GM18511 (cell line): ENCODE results near the gene CAMK4.
"Not testable (repeated sequence)": the region's sequence is repeated elsewhere in the genome, so short reads cannot be mapped to it uniquely, and the experiment has no call there.

Experiments used
- ATAC-seq: cut with Tn5 transposase; IDR thresholded peaks from one replicate; pipeline ENCODE4 v1.9.1; 2021; ENCODE audit warnings: mild to moderate bottlenecking, moderate library complexity; ENCODE audit not compliant: unreplicated experiment

Gene CAMK4

GRCh38 chr5:111255169-111255568, 31.0 kb downstream of the CAMK4 start:
- ATAC-seq, result peak; percentile 16

- no peak for ATAC-seq
Observed at GRCh38 chr5:111256128-111256527, 31.9 kb downstream of the CAMK4 start.

GRCh38 chr5:111257610-111258009, 33.4 kb downstream of the CAMK4 start:
- not testable (repeated sequence) for ATAC-seq

GRCh38 chr5:111259636-111260035, 35.5 kb downstream of the CAMK4 start:
- no peak for ATAC-seq

GRCh38 chr5:111261610-111262009, 37.4 kb downstream of the CAMK4 start:
- no peak for ATAC-seq

- no peak for ATAC-seq
Observed at GRCh38 chr5:111262153-111262552, 38.0 kb downstream of the CAMK4 start.

GRCh38 chr5:111262815-111263214, 38.6 kb downstream of the CAMK4 start:
- ATAC-seq, result no peak

- no peak for ATAC-seq
Observed at GRCh38 chr5:111266491-111266890, 42.3 kb downstream of the CAMK4 start.

GRCh38 chr5:111268300-111268699, 44.1 kb downstream of the CAMK4 start:
- ATAC-seq, result no peak

GRCh38 chr5:111271885-111272284, 47.7 kb downstream of the CAMK4 start:
- no peak for ATAC-seq

GRCh38 chr5:111277061-111277460, 52.9 kb downstream of the CAMK4 start:
- no peak for ATAC-seq

- ATAC-seq, result peak; percentile 94
Observed at GRCh38 chr5:111278858-111279504, 54.8 kb downstream of the CAMK4 start.

- peak; percentile 49 for ATAC-seq
Observed at GRCh38 chr5:111280282-111280951, 56.2 kb downstream of the CAMK4 start.

- no peak for ATAC-seq
Observed at GRCh38 chr5:111282798-111283197, 58.6 kb downstream of the CAMK4 start.

GRCh38 chr5:111284825-111285224, 60.6 kb downstream of the CAMK4 start:
- ATAC-seq, result no peak

GRCh38 chr5:111294551-111294950, 70.4 kb downstream of the CAMK4 start:
- ATAC-seq, result no peak

- no peak for ATAC-seq
Observed at GRCh38 chr5:111295649-111296048, 71.5 kb downstream of the CAMK4 start.

- ATAC-seq, result no peak
Observed at GRCh38 chr5:111296570-111296969, 72.4 kb downstream of the CAMK4 start.

GRCh38 chr5:111299067-111299481, 74.9 kb downstream of the CAMK4 start:
- no peak for ATAC-seq

GRCh38 chr5:111299831-111300432, 75.7 kb downstream of the CAMK4 start:
- no peak for ATAC-seq

GRCh38 chr5:111301264-111301663, 77.1 kb downstream of the CAMK4 start:
- ATAC-seq, result no peak

GRCh38 chr5:111302043-111302442, 77.9 kb downstream of the CAMK4 start:
- ATAC-seq, result not testable (repeated sequence)
